ENCODE results near the gene PA2G4. TPM values are rescaled to one million over a fixed set of nuclear protein-coding genes. Genes with fewer than 3 reads are reported as not detected.

The PA2G4 gene
- total RNA-seq, 6 experiments from 2014 or later: 144 to 190 (median 177) TPM

DNA sequence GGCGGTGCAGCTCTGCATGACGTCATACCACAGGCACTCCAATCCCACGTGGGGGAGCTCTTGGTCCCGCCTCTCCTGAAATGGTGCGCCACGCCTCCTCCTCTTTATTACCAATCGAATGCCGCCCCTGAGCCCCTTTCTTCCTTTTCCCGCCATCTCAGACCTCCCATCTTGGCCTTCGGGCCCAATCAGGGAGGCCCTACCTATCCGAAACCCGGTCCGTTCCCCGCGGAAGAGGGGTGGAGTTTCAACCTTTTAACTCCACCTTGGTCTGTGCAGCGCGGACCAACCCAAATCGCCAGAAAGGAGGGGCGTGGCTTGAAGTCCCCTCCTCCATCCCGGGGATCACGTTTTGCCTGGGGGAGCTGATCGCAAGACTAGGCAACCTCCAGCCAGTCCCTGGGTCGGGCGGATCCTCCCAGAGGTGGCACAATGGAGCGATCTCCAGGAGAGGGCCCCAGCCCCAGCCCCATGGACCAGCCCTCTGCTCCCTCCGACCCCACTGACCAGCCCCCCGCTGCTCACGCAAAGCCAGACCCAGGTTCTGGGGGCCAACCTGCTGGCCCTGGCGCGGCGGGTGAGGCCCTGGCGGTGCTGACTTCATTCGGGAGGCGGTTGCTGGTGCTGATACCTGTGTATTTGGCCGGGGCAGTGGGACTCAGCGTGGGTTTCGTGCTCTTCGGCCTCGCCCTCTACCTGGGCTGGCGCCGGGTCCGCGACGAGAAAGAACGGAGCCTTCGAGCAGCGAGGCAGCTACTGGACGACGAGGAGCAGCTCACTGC, 23.7 kb downstream of the PA2G4 start, which contains the start of gene ESYT1:
Gene ESYT1 (plus strand): TSS at position 380 of the 782 bp plus-strand sequence. CDS start 53 bp downstream, at position 433.
- peak; percentile 100 for DNase-seq
- H3K4me1 Mint-ChIP-seq (ENCODE audit: low read depth): peaks cover 41% of the 10 kb centered on the region
- H3K36me3 Mint-ChIP-seq (ENCODE audit: low read depth): peaks cover 26% of the 10 kb centered on the region
- peak within 1 kb of the TSS; percentile 94 for H3K27ac Mint-ChIP-seq
- peaks cover 2% of the 10 kb centered on the region; the same call in 1 of the 2 replicates for H3K27me3 Mint-ChIP-seq (ENCODE audit: insufficient read depth)
- TF ChIP-seq, protein P1, sequence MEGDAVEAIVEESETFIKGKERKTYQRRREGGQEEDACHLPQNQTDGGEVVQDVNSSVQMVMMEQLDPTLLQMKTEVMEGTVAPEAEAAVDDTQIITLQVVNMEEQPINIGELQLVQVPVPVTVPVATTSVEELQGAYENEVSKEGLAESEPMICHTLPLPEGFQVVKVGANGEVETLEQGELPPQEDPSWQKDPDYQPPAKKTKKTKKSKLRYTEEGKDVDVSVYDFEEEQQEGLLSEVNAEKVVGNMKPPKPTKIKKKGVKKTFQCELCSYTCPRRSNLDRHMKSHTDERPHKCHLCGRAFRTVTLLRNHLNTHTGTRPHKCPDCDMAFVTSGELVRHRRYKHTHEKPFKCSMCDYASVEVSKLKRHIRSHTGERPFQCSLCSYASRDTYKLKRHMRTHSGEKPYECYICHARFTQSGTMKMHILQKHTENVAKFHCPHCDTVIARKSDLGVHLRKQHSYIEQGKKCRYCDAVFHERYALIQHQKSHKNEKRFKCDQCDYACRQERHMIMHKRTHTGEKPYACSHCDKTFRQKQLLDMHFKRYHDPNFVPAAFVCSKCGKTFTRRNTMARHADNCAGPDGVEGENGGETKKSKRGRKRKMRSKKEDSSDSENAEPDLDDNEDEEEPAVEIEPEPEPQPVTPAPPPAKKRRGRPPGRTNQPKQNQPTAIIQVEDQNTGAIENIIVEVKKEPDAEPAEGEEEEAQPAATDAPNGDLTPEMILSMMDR (IDR thresholded peaks at IDR 0.05): peak; percentile 27; the same call in 1 of the 2 replicates
- peak within 1 kb of the TSS; percentile 93 for H3K4me3 Mint-ChIP-seq
- no peaks in the 10 kb centered on the region for H3K9me3 Mint-ChIP-seq

DNA sequence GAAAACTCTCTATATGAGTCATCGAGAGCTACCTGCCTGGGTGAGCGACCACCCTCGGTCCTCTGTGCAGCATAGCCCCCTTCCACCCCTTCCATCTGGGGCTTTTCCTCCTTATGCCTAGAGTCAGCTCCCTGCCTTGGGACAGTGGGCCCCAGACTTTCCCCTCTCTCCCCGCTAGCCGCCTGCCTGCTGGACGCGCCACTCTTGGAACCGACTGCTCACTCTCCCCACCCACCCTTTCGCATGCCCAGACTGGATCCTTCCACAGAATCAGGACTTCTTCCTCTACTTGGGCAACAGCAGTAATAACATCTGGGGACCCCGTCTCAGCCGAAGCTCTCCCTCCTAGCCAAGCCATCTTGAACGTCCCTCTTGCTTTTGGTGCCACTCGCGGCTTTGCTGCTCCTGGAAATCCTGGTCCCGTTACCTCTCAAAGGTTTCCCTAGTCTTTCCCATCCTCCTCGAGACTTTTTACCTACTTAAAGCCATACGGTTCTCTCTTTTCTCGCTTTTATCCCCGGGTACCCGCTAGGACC, 24.4 kb downstream of the PA2G4 start:
- Mint-ChIP-seq H3K27ac (peak overlapping the region; percentile 94), H3K4me3 (peak overlapping the region; percentile 93), H3K27me3 (ENCODE audit: insufficient read depth) (peaks cover 2% of the 10 kb centered on the region; the same call in 1 of the 2 replicates), H3K9me3 (no peaks in the 10 kb centered on the region), H3K36me3 (ENCODE audit: low read depth) (peaks cover 32% of the 10 kb centered on the region), H3K4me1 (ENCODE audit: low read depth) (peaks cover 41% of the 10 kb centered on the region)
- TF ChIP-seq, protein P1 (IDR thresholded peaks at IDR 0.05): no peak
- no peak for DNase-seq

DNA sequence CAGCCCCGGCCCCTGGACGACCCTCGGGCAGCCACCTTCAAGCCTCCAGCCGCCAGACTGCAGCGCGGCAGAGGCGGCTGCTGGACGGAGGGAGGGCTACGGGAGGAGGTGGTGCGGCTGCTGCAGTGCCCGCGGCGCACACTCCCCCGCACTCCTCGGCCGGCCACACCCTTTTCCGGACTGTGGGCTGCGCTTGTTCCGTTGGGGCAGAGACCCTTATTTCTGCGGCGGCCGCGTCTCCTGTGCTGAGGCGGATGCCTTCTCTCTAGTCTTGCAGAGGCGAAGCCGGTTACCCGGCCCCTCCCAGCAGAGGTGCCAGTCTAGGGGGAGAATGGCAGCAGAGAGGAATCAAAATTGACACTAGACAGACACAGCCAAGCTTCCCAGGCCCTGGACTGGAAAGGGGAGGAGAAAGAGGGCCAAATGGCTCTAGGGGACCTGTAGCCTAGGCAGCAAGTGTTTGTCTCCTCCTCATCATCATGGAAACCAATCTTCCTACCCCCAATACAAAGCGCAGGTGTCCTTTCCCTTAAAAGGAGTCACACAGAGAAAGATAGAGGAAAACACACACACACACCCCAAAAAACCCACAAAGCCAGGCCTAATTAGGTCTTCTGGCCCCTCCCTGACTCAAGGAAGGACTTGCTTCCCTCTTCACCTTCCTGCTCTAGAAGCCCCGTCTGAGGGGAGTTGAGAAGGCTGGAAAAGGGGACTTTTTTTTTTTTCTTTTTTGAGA, 25.0 kb downstream of the PA2G4 start:
- no peaks in the 10 kb centered on the region for H3K9me3 Mint-ChIP-seq
- peak overlapping the region; percentile 93 for H3K4me3 Mint-ChIP-seq
- H3K4me1 Mint-ChIP-seq (ENCODE audit: low read depth): peaks cover 41% of the 10 kb centered on the region
- peaks cover 2% of the 10 kb centered on the region; the same call in 1 of the 2 replicates for H3K27me3 Mint-ChIP-seq (ENCODE audit: insufficient read depth)
- TF ChIP-seq, protein P1 (IDR thresholded peaks at IDR 0.05): no peak
- H3K36me3 Mint-ChIP-seq (ENCODE audit: low read depth): peaks cover 39% of the 10 kb centered on the region
- DNase-seq: no peak
- peak overlapping the region; percentile 94 for H3K27ac Mint-ChIP-seq

DNA sequence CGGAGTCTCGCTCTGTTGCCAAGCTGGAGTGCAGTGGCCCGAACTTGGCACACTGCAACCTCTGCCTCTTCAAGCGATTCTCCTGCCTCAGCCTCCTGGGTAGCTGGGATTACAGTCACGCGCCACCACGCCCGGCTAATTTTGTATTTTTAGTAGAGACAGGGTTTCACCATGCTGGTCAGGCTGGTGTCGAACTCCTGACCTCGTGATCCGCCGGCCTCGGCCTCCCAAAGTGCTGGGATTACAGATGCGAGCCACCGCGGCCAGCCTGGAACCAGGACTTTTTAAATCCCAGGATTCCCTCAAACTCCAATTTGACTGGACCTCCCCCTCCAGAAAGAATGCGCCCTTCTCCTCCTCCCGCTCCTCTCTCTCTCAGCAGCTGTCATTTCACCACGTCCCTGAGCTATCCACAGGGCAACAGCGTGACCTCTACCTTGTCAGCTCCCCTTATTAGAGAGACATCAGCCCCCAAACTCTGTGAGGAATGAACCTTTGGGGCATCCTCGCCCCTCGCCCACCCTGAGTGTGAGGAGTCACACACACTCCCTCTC, 25.7 kb downstream of the PA2G4 start:
- Mint-ChIP-seq H3K27ac (peak overlapping the region; percentile 28), H3K27me3 (ENCODE audit: insufficient read depth) (peaks cover 2% of the 10 kb centered on the region; the same call in 1 of the 2 replicates), H3K4me3 (peak overlapping the region; percentile 93), H3K9me3 (no peaks in the 10 kb centered on the region), H3K4me1 (ENCODE audit: low read depth) (peaks cover 41% of the 10 kb centered on the region), H3K36me3 (ENCODE audit: low read depth) (peaks cover 40% of the 10 kb centered on the region)
- no peak for DNase-seq
- TF ChIP-seq, protein P1 (IDR thresholded peaks at IDR 0.05): no peak

DNA sequence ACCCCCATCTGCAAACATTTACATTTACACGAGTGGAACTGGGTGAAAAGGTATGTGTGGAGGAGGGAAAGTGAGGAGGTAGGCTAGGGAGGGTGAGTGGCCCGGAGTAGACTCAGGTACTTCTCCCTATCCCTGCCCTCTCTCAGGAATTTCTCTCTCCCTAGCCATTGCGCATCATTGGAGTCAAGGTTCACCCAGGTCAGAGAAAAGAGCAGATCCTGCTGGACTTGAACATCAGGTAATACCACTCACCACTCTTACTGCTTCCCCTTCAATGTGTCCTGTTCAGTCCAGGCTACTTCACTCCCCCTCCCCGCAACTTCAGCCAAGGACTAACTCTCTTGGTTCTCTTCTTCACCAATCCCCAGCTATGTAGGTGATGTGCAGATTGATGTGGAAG, 26.5 kb downstream of the PA2G4 start:
- DNase-seq: no peak
- Mint-ChIP-seq H3K27me3 (ENCODE audit: insufficient read depth) (peaks cover 2% of the 10 kb centered on the region; the same call in 1 of the 2 replicates), H3K36me3 (ENCODE audit: low read depth) (peaks cover 41% of the 10 kb centered on the region), H3K4me1 (ENCODE audit: low read depth) (peaks cover 40% of the 10 kb centered on the region), H3K27ac (peak overlapping the region; percentile 51), H3K4me3 (peak overlapping the region; percentile 93), H3K9me3 (no peaks in the 10 kb centered on the region)
- TF ChIP-seq, protein P1 (IDR thresholded peaks at IDR 0.05): no peak

All from HFFc6 (cell line).